ENCODE measurements around the gene FBN2. TPM values are rescaled to one million over a fixed set of nuclear protein-coding genes. Genes with fewer than 3 reads are reported as not detected.

FBN2 gene
- total RNA-seq, 1 experiment from 2014 or later, result 0.08 TPM

- Histone ChIP-seq H3K4me1 (ENCODE audit: control insufficient read depth, insufficient read depth, low read length) (no peaks in the 10 kb centered on the region), H3K36me3 (ENCODE audit: control insufficient read depth, insufficient read depth, low read length) (no peaks in the 10 kb centered on the region), H3K4me3 (ENCODE audit: low read depth in 2 of 2, low read length in 2 of 2) (no peak overlapping the region), H3K9me3 (ENCODE audit: control insufficient read depth, insufficient read depth, low read depth, low read length) (no peaks in the 10 kb centered on the region), H3K27ac (ENCODE audit: low read length) (no peak overlapping the region), H3K27me3 (ENCODE audit: control insufficient read depth, insufficient read depth, low read length) (no peaks in the 10 kb centered on the region)
- DNase-seq (ENCODE audit: low read depth, low spot score) (no peak), ATAC-seq (no peak)
- in situ Hi-C loops (cut with HindIII; ENCODE audit: low pct_unique_long_range_greater_than_20kb, low sequenced_read_pairs), result no loop called here
- CTCF ChIA-PET, result no interaction called here
- TF ChIP-seq TCF7L2 (IDR thresholded peaks at IDR 0.05; ENCODE audit: low read depth, low read length) (no peak), SIN3A (IDR thresholded peaks at IDR 0.05; ENCODE audit: borderline replicate concordance, insufficient read depth, low read depth, low read length) (no peak), REST (IDR thresholded peaks at IDR 0.05; ENCODE audit: insufficient read depth in 1 of 2, low read depth in 2 of 2, low read length in 1 of 2) (no peak), POLR2AphosphoS5 (IDR thresholded peaks at IDR 0.05; ENCODE audit: low read depth, low read length) (no peak)
- TF ChIP-seq, protein P1, sequence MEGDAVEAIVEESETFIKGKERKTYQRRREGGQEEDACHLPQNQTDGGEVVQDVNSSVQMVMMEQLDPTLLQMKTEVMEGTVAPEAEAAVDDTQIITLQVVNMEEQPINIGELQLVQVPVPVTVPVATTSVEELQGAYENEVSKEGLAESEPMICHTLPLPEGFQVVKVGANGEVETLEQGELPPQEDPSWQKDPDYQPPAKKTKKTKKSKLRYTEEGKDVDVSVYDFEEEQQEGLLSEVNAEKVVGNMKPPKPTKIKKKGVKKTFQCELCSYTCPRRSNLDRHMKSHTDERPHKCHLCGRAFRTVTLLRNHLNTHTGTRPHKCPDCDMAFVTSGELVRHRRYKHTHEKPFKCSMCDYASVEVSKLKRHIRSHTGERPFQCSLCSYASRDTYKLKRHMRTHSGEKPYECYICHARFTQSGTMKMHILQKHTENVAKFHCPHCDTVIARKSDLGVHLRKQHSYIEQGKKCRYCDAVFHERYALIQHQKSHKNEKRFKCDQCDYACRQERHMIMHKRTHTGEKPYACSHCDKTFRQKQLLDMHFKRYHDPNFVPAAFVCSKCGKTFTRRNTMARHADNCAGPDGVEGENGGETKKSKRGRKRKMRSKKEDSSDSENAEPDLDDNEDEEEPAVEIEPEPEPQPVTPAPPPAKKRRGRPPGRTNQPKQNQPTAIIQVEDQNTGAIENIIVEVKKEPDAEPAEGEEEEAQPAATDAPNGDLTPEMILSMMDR (IDR thresholded peaks at IDR 0.05), result no peak
- POLR2A ChIA-PET, result no interaction called here
- intact Hi-C loops (cut with micrococcal nuclease; ENCODE audit: unreplicated experiment), result no loop called here
- no TSS peak for BruUV-seq (replicated peaks)
Observed at GRCh38 chr5:128435861-128436260, 102.2 kb downstream of the FBN2 start.

- in situ Hi-C loops (cut with HindIII; ENCODE audit: low pct_unique_long_range_greater_than_20kb, low sequenced_read_pairs) (no loop called here), intact Hi-C loops (cut with micrococcal nuclease; ENCODE audit: unreplicated experiment) (no loop called here)
- CTCF ChIA-PET, result no interaction called here
- no peak overlapping the region for H3K27ac ChIP-seq (ENCODE audit: low read length)
- H3K4me3 ChIP-seq (ENCODE audit: low read depth in 2 of 2, low read length in 2 of 2), result no peak overlapping the region
- TF ChIP-seq, protein P1 (IDR thresholded peaks at IDR 0.05), result no peak
- no peak for TF ChIP-seq POLR2AphosphoS5 (IDR thresholded peaks at IDR 0.05; ENCODE audit: low read depth, low read length)
- no peak for TF ChIP-seq TCF7L2 (IDR thresholded peaks at IDR 0.05; ENCODE audit: low read depth, low read length)
- no peak for TF ChIP-seq REST (IDR thresholded peaks at IDR 0.05; ENCODE audit: insufficient read depth in 1 of 2, low read depth in 2 of 2, low read length in 1 of 2)
- TF ChIP-seq SIN3A (IDR thresholded peaks at IDR 0.05; ENCODE audit: borderline replicate concordance, insufficient read depth, low read depth, low read length), result no peak
- ATAC-seq (no peak), DNase-seq (ENCODE audit: low read depth, low spot score) (no peak)
- no peaks in the 10 kb centered on the region for H3K4me1 ChIP-seq (ENCODE audit: control insufficient read depth, insufficient read depth, low read length)
- no peaks in the 10 kb centered on the region for H3K9me3 ChIP-seq (ENCODE audit: control insufficient read depth, insufficient read depth, low read depth, low read length)
- H3K27me3 ChIP-seq (ENCODE audit: control insufficient read depth, insufficient read depth, low read length), result no peaks in the 10 kb centered on the region
- BruUV-seq (replicated peaks), result no TSS peak
- POLR2A ChIA-PET, result no interaction called here
- no peaks in the 10 kb centered on the region for H3K36me3 ChIP-seq (ENCODE audit: control insufficient read depth, insufficient read depth, low read length)
Observed at GRCh38 chr5:128434993-128435392, 103.1 kb downstream of the FBN2 start.
